Measurements from ENCODE around the gene TP53INP2. TPM values are rescaled to one million over a fixed set of nuclear protein-coding genes. Genes with fewer than 3 reads are reported as not detected.

Gene TP53INP2
- total and polyA plus RNA-seq, 2 of the 8 experiments (the other 6 are each of a cell fraction or from before 2014, with no cell fraction given) = 2.4 to 4.8 TPM

GRCh38 chr20:34689486-34689885 lies 14.7 kb upstream of the TP53INP2 start:
- Histone ChIP-seq H3K9me3 (ENCODE audit: insufficient read depth in 2 of 2, low read depth in 1 of 2, low read length in 1 of 2) (no peaks in the 10 kb centered on the region), H3K36me3 (ENCODE audit: control insufficient read depth in 2 of 4, insufficient read depth in 4 of 4, low read length in 3 of 4) (no peaks in the 10 kb centered on the region), H3K79me2 (ENCODE audit: control insufficient read depth in 1 of 2, insufficient read depth in 2 of 2, low read length in 2 of 2) (no peaks in the 10 kb centered on the region), H3K79me1 (ENCODE audit: low read depth, low read length) (no peaks in the 10 kb centered on the region), H3K23me2 (ENCODE audit: low read depth, low read length) (no peaks in the 10 kb centered on the region; the same call in 1 of the 2 replicates), H3K4me2 (ENCODE audit: insufficient read depth in 1 of 2, low read depth in 2 of 2, low read length in 2 of 2) (no peak overlapping the region), H3K27ac (ENCODE audit: low read depth, low read length) (no peak overlapping the region), H3K4me3 (ENCODE audit: extremely low read depth in 1 of 4, insufficient read depth in 2 of 4, low read depth in 3 of 4, low read length in 4 of 4) (no peak overlapping the region), H3K4me1 (replicated peaks in 1 of 4; ENCODE audit: control insufficient read depth in 3 of 4, insufficient read depth in 4 of 4, low read length in 3 of 4) (no peaks in the 10 kb centered on the region), H2BK15ac (ENCODE audit: low read length) (no peak overlapping the region), H3K18ac (ENCODE audit: extremely low read depth, low read length) (no peak overlapping the region), H3K14ac (ENCODE audit: insufficient read length) (no peak overlapping the region), H3K23ac (ENCODE audit: insufficient read length) (no peak overlapping the region), H4K5ac (ENCODE audit: insufficient read length, low read depth, low read length) (no peak overlapping the region), H4K20me1 (replicated peaks in 1 of 2; ENCODE audit: control insufficient read depth in 1 of 2, insufficient read depth in 2 of 2, low read length in 2 of 2) (no peaks in the 10 kb centered on the region), H3K9ac (replicated peaks in 1 of 4; ENCODE audit: extremely low read depth in 1 of 4, low read depth in 3 of 4, low read length in 3 of 4) (no peak overlapping the region), H2BK120ac (replicated peaks; ENCODE audit: low read depth, low read length) (no peak overlapping the region), H2AK5ac (ENCODE audit: low read depth, low read length) (no peak overlapping the region), H4K91ac (replicated peaks; ENCODE audit: insufficient read length, low read length) (no peak overlapping the region), H2AFZ (ENCODE audit: low read length) (no peak overlapping the region), H2BK5ac (ENCODE audit: low read depth, low read length) (no peak overlapping the region), H2BK20ac (ENCODE audit: low read length) (no peak overlapping the region), H3K56ac (replicated peaks; ENCODE audit: insufficient read length, low read depth, low read length) (no peak overlapping the region), H3K4ac (replicated peaks; ENCODE audit: insufficient read length, low read depth, low read length) (no peak overlapping the region), H2BK12ac (ENCODE audit: low read depth, low read length) (no peak overlapping the region), H4K8ac (ENCODE audit: extremely low read depth, insufficient read depth, low read length) (no peak overlapping the region), H3K27me3 (replicated peaks in 1 of 4; ENCODE audit: control insufficient read depth in 3 of 4, extremely low read depth in 1 of 4, insufficient read depth in 3 of 4, low read length in 3 of 4) (no peaks in the 10 kb centered on the region)
- ChIA-PET CTCF (ENCODE audit: partially characterized antibody) (interaction anchor here (1.0 kb wide), 2 partner anchors 20 to 80 kb away, joined by 3 to 4 read pairs; no protein-coding TSS in a partner anchor), POLR2A (ENCODE audit: partially characterized antibody) (interaction anchor here (0.6 to 1.6 kb wide), 2 partner anchors 9 to 12 kb away, joined by 4 to 6 read pairs; no protein-coding TSS in a partner anchor)
- DNase-seq (ENCODE audit: low read depth in 1 of 2, low spot score in 2 of 2) = no peak
- FAIRE-seq = no peak
- 84% methylated on average over 2 of the region's 2 CpGs; no CpG with 5 or more reads in 1 of the 2 experiments for WGBS, 2 experiments (ENCODE audit: extremely low coverage in 1 of 2, insufficient coverage in 1 of 2, insufficient read length in 1 of 2, insufficient replicate concordance in 2 of 2, low coverage in 1 of 2, low lambda C conversion rate in 2 of 2, missing lambda C conversion rate in 1 of 2)
- TF ChIP-seq SIX5 (IDR thresholded peaks at IDR 0.05; ENCODE audit: low read depth, low read length) (no peak), SP4 (IDR thresholded peaks at IDR 0.05; ENCODE audit: low read length) (no peak), SIRT6 (IDR thresholded peaks at IDR 0.05; ENCODE audit: low read length) (no peak), NANOG (IDR thresholded peaks at IDR 0.05; ENCODE audit: insufficient read depth, low read depth, low read length, poor library complexity, severe bottlenecking) (no peak)
